SU-DHL-6 (cell line): ENCODE results near the gene SFSWAP.

Experiments
- CTCF ChIP-seq: fragments of 200-600 bp; sonication (generic); IDR thresholded peaks from one replicate; pipeline ENCODE4 v1.5.1; 2017; ENCODE audit warnings: antibody characterized with exemption, mild to moderate bottlenecking, low read length, moderate library complexity; ENCODE audit not compliant: insufficient read depth, poor library complexity, severe bottlenecking
- EZH2phosphoT487 ChIP-seq: fragments of 200-600 bp; sonication (generic), shearing (Covaris generic); conservative IDR thresholded peaks from 2 replicates; pipeline ENCODE4 v1.6.1; 2018; ENCODE audit warnings: mild to moderate bottlenecking, antibody characterized with exemption, low read length, moderate library complexity, mixed read lengths

DNA sequence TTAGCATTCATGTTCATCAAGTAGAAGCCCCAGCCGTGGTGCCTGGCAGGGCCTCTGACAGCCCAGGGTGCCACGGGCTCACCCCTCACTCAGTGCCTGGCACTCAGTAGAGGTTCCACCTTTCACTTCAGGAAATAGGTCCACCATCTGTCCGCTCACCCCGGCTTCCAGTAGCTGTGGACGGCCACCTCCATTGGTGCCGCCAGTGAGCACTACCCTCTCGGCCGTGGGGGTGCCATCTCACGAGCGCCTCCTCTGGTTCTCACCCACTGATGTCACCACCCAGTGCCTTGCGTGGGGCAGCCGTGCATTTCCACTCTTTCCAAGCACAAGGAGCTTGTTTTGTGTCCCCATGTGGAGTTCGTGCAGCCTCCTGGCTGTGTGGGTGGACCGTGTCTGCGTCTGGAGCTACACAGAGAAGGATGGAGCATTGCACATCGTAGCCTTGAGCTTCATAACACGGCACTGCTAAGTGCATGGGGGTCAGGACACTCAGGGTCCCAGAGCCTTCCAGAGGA, 76.3 kb downstream of the SFSWAP start:
- TF ChIP-seq CTCF (no peak), EZH2phosphoT487 (no peak)
